Spleen (tissue), 11 donors: ENCODE data around the gene PPP2R2B. TPM values are rescaled to one million over a fixed set of nuclear protein-coding genes. Genes with fewer than 3 reads are reported as not detected.

Experiments used
- DNase-seq: peaks from one replicate; pipeline ENCODE4 v3.0.0-alpha.2; 2020
- H3K27ac ChIP-seq, 8 donors: fragments of 200-600 bp; sonication (generic) in 7 of 8; 1 replicate in 4 of 8; 2 replicates in 4 of 8; pipeline versions ENCODE4 v1.5.0 to v1.8.0; 2016 to 2021; ENCODE audit warnings: inconsistent platforms in 4 of 8, mild to moderate bottlenecking in 4 of 8, moderate library complexity in 1 of 8
- H3K27me3 ChIP-seq, 7 donors: fragments of 200-600 bp; sonication (generic) in 6 of 7; replicated peaks in 1 of 7; 1 replicate in 4 of 7; 2 replicates in 3 of 7; pipeline versions ENCODE4 v1.5.0 to v1.8.0; 2016 to 2021; ENCODE audit warnings: inconsistent platforms in 3 of 7, mild to moderate bottlenecking in 1 of 7
- H3K36me3 ChIP-seq, 6 donors: fragments of 200-600 bp; sonication (generic) in 5 of 6; 1 replicate in 4 of 6; 2 replicates in 2 of 6; pipeline versions ENCODE4 v1.5.0 to v1.8.0; 2016 to 2021; ENCODE audit warnings: inconsistent platforms in 2 of 6
- H3K4me1 ChIP-seq, 6 donors: fragments of 200-600 bp; sonication (generic) in 5 of 6; 1 replicate in 3 of 6; 2 replicates in 3 of 6; pipeline versions ENCODE4 v1.5.0 to v1.8.0; 2016 to 2021; ENCODE audit warnings: inconsistent platforms in 3 of 6
- H3K4me3 ChIP-seq, 8 donors: fragments of 200-600 bp; sonication (generic) in 7 of 8; 1 replicate in 4 of 8; 2 replicates in 4 of 8; pipeline versions ENCODE4 v1.5.0 to v1.8.0; 2016 to 2021; ENCODE audit warnings: inconsistent platforms in 4 of 8, mild to moderate bottlenecking in 4 of 8, moderate library complexity in 2 of 8
- H3K9me3 ChIP-seq, 8 donors: fragments of 200-600 bp; sonication (generic) in 7 of 8; 1 replicate in 4 of 8; 2 replicates in 4 of 8; pipeline versions ENCODE4 v1.5.0 to v1.8.0; 2016 to 2021; ENCODE audit warnings: inconsistent platforms in 4 of 8
- POLR2A ChIP-seq, 3 donors: fragments of 450-650 bp; IDR thresholded peaks; one replicate each; pipeline ENCODE4 v1.5.1; 2017; ENCODE audit warnings: antibody characterized with exemption in 3 of 3, mild to moderate bottlenecking in 1 of 3
- POLR2AphosphoS5 ChIP-seq, 3 donors: sonication (generic); formaldehyde crosslinking; IDR thresholded peaks; one replicate each; pipeline ENCODE4 v1.5.1; 2017; ENCODE audit warnings: antibody characterized with exemption in 3 of 3
- WGBS, 5 donors: extraction: QIAGEN DNeasy Blood & Tissue Kit in 3 of 5; methylation state at CpG; one replicate each; pipeline versions ENCODE4 v1.1.5 to v1.1.7; 2013 to 2018; 5-methylcytosine and 5-hydroxymethylcytosine counted together
- intact Hi-C: fragments of 100-400 bp; cut with DNase I; formaldehyde crosslinking; loops from one replicate; pipeline ENCODE4 v1.15.0; 2023; ENCODE audit warnings: low total_unique reads
- polyA plus RNA-seq, 3 donors: library from polyadenylated mRNA; stranded (reverse); fragments of 200-250 nt; gene quantifications; one replicate each; pipeline ENCODE4 v1.2.1, GENCODE V29; 2013
- total RNA-seq, 7 donors: library from RNA; depleted of rRNA in 3 of 7; stranded (reverse); fragments of >200 nt in 3 of 7; fragmentation: NEBNext Ultra II Directional in 4 of 7; extraction: Animal tissue kit (Norgen Biotek cat#: 25700) in 4 of 7; gene quantifications; one replicate each; pipeline versions ENCODE4 v1.1.0 to v1.2.1, GENCODE V29; 2016 to 2021
- TF ChIP-seq, protein P1 (sequence below), 11 experiments: fragments of 200-600 bp in 7 of 11; fragments of 450-650 bp in 4 of 11; sonication (generic) in 4 of 11; IDR thresholded peaks in 8 of 11; conservative IDR thresholded peaks in 3 of 11; 1 replicate in 7 of 11; 2 replicates in 4 of 11; pipeline versions ENCODE4 v1.4.0 to v1.8.0; 2016 to 2021; ENCODE audit warnings: antibody characterized with exemption in 11 of 11, inconsistent platforms in 4 of 11, mild to moderate bottlenecking in 1 of 11
- donor health status: healthy with polysubstance abuse.
- donor health status: DM: no; HTN: no; CAD: no; lungs with moderate emphysema.
- donor health status: DM: no; HTN: no; CAD: no.
- donor health status: Bipolar disorder and iron deficiency.
- donor health status: healthy.
- donor health status: DM: no; HTN: no; CAD: no.
- donor health status: DM: yes; HTN: yes; CAD: no.

Gene PPP2R2B
- total and polyA plus RNA-seq, 10 donors = 0.17 to 9.3 (median 4.1) TPM

DNA sequence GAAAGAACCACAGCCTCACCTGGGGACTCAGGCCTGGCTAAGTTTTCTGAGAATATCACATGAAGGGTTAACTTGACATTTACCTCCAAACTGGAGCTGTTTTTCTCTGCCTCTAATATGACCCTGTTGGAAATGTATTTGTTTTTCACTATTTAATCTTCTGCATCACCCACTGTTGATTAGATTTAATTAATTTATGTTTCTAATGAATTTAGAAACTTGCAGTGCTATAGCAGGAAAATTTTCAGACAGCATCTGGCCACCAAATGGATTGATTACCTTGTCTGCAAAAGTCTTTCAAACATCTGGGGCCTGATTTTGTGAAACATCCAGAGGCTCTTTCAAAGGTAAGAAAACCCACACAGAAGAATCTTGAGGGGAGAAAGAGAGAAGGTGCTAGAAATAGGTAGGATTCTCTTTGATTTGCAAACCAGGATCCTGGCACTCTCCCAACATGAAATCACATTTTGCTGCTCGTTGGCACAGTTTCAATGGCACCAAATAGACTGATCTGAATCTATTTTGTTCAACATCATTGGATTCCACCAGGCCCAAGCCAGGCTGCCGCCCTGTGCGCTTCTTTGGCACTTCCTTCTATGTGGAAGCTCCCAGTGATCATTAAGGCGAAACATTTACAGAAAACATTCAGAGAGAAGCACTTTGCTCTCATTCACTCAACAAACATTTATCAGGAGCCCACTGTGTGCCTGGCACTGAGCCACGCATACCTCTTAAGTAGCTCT is 157.3 kb downstream of the PPP2R2B start:
- no peaks in the 10 kb centered on the region for H3K4me1 ChIP-seq
- WGBS, 5 donors = 76 to 86% (median 81%) methylated on average over 5 of the region's 5 CpGs
- no peak overlapping the region for H3K4me3 ChIP-seq
- no peak for DNase-seq
- no peaks in the 10 kb centered on the region for H3K9me3 ChIP-seq
- H3K36me3 ChIP-seq = no peaks in the 10 kb centered on the region
- no peaks in the 10 kb centered on the region for H3K27me3 ChIP-seq
- H3K27ac ChIP-seq = no peak overlapping the region
- intact Hi-C loops = no loop called here
- TF ChIP-seq POLR2AphosphoS5 (IDR thresholded peaks at IDR 0.05) (no peak), POLR2A (IDR thresholded peaks at IDR 0.05) (no peak)
- TF ChIP-seq, protein P1, sequence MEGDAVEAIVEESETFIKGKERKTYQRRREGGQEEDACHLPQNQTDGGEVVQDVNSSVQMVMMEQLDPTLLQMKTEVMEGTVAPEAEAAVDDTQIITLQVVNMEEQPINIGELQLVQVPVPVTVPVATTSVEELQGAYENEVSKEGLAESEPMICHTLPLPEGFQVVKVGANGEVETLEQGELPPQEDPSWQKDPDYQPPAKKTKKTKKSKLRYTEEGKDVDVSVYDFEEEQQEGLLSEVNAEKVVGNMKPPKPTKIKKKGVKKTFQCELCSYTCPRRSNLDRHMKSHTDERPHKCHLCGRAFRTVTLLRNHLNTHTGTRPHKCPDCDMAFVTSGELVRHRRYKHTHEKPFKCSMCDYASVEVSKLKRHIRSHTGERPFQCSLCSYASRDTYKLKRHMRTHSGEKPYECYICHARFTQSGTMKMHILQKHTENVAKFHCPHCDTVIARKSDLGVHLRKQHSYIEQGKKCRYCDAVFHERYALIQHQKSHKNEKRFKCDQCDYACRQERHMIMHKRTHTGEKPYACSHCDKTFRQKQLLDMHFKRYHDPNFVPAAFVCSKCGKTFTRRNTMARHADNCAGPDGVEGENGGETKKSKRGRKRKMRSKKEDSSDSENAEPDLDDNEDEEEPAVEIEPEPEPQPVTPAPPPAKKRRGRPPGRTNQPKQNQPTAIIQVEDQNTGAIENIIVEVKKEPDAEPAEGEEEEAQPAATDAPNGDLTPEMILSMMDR (IDR thresholded peaks at IDR 0.05 in 8 of 11, conservative IDR thresholded peaks at IDR 0.05 in 3 of 11) = no peak

DNA sequence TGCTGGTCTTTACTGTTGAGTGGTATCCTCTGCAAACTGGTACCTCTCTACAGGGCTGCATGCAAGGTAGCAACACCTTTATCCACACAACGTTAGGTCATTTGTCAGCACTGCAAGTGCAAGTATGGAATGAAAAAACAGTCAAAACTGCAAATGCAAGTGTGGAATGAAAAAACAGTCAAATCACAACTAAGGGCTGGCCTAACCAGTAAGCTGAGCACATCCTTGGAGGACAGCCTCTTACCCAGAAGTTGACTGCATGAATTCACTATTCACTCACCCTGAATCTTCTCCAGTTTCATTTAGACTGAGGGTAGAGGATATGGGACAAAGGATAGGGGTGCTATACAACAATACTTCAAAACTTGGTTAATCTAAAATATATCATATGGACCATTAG is 158.4 kb downstream of the PPP2R2B start:
- intact Hi-C loops = no loop called here
- no peak for DNase-seq
- no peaks in the 10 kb centered on the region for H3K36me3 ChIP-seq
- H3K9me3 ChIP-seq = no peaks in the 10 kb centered on the region
- no peaks in the 10 kb centered on the region for H3K27me3 ChIP-seq
- no peaks in the 10 kb centered on the region for H3K4me1 ChIP-seq
- TF ChIP-seq POLR2A (IDR thresholded peaks at IDR 0.05) = no peak
- TF ChIP-seq POLR2AphosphoS5 (IDR thresholded peaks at IDR 0.05) = no peak
- TF ChIP-seq, protein P1 (IDR thresholded peaks at IDR 0.05 in 8 of 11, conservative IDR thresholded peaks at IDR 0.05 in 3 of 11) = no peak
- no peak overlapping the region for H3K4me3 ChIP-seq
- no peak overlapping the region for H3K27ac ChIP-seq
- 63 to 83% (median 67%) methylated on average over 1 of the region's 1 CpG for WGBS, 5 donors

DNA sequence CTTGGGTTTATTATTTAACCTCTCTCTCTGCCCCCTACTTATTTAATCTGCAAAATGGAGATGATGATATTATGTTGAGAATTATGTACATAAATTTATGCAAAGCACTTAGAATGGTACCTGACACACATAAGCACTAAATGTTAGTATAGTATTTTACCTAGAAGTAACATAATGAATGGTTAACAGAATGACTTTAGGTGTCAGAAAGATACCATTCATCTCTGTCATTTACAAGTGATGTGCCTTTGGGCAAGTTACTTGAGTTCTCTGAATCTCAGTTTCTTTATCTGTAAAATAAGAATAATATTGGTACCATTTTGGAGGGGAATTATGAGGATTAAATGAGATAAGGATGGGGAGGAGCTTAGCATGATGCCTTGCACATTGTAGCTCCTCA is 159.4 kb downstream of the PPP2R2B start:
- no peak for DNase-seq
- H3K27me3 ChIP-seq = no peaks in the 10 kb centered on the region
- no peaks in the 10 kb centered on the region for H3K4me1 ChIP-seq
- H3K36me3 ChIP-seq = no peaks in the 10 kb centered on the region
- no peak overlapping the region for H3K4me3 ChIP-seq
- intact Hi-C loops = no loop called here
- H3K27ac ChIP-seq = no peak overlapping the region
- H3K9me3 ChIP-seq = no peaks in the 10 kb centered on the region
- no peak for TF ChIP-seq POLR2AphosphoS5 (IDR thresholded peaks at IDR 0.05)
- TF ChIP-seq POLR2A (IDR thresholded peaks at IDR 0.05) = no peak
- TF ChIP-seq, protein P1 (IDR thresholded peaks at IDR 0.05 in 8 of 11, conservative IDR thresholded peaks at IDR 0.05 in 3 of 11) = no peak

DNA sequence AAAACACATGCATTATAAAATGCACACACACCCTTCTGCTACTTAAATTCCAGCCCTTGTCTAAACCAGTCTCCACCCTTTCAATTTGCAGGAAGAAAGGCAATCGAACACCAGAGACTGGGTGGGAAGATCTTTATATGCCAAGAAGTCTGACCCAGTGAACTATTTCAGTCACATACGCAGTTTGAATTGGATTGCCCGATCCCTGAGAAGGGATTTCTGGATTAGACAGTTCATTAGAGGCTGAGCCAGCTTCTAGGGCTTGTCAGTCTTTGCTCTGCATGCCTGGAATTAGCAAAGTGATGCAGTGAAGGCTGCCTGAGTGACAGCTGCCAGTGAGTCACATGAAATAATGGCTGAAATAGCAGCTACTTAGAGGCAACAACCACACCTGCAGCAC is 159.9 kb downstream of the PPP2R2B start:
- TF ChIP-seq POLR2A (IDR thresholded peaks at IDR 0.05) (no peak), POLR2AphosphoS5 (IDR thresholded peaks at IDR 0.05) (no peak)
- TF ChIP-seq, protein P1 (IDR thresholded peaks at IDR 0.05 in 8 of 11, conservative IDR thresholded peaks at IDR 0.05 in 3 of 11) = no peak
- 81 to 90% (median 87%) methylated on average over 3 of the region's 3 CpGs for WGBS, 5 donors
- no peaks in the 10 kb centered on the region for H3K9me3 ChIP-seq
- no peaks in the 10 kb centered on the region for H3K4me1 ChIP-seq
- H3K4me3 ChIP-seq = no peak overlapping the region
- intact Hi-C loops = no loop called here
- no peak overlapping the region for H3K27ac ChIP-seq
- DNase-seq = no peak
- H3K36me3 ChIP-seq = no peaks in the 10 kb centered on the region
- no peaks in the 10 kb centered on the region for H3K27me3 ChIP-seq
